ENCODE data around the gene ERBB2.

DNA sequence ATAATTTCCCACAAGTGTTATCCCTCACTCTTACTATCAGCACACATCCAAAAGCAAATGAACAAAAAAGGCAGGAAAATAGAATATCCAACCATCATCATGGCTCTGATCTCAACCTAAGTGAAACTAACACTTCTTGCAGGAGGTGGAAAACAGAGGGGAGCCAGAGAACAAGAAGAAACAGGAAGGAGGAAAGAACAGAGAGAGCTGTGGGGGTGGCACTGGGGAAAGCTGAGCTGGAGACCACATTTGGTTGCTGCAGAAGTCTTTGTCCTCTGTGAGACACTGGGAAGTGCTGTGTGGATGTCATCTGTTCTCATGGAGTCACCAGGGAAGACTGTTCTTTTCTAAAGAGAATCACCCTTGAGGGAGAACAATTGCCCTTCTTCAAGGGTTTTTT lies 72.6 kb downstream of the ERBB2 start:
- TF ChIP-seq POLR2A (IDR thresholded peaks at IDR 0.05) (no peak), CTCF (IDR thresholded peaks at IDR 0.05) (no peak)
